HepG2 (cell line): ENCODE data around the gene CTU2. TPM values are rescaled to one million over a fixed set of nuclear protein-coding genes. Genes with fewer than 3 reads are reported as not detected.

Experiments used
- AHR ChIP-seq: IDR thresholded peaks from 2 replicates; pipeline ENCODE4 v1.6.1; 2018; ENCODE audit warnings: missing genetic modification reagents, missing compliant biosample characterization
- GABPB1 ChIP-seq: IDR thresholded peaks from 2 replicates; pipeline ENCODE4 v1.6.1; 2016; ENCODE audit warnings: mild to moderate bottlenecking, missing genetic modification reagents, moderate library complexity, missing compliant biosample characterization
- GATA4 ChIP-seq: sonication (generic); IDR thresholded peaks from 2 replicates; pipeline ENCODE4 v1.6.1; 2016; ENCODE audit warnings: antibody characterized with exemption, low read depth, borderline replicate concordance
- GATAD2A ChIP-seq: IDR thresholded peaks from 2 replicates; pipeline ENCODE4 v1.6.1; 2016
- HNF1A ChIP-seq, 2 experiments: sonication (generic) in 1 of 2; formaldehyde crosslinking in 1 of 2; IDR thresholded peaks; 2 replicates each; pipeline versions ENCODE4 v1.4.0 to v1.6.1; 2016 to 2020; ENCODE audit warnings: borderline replicate concordance in 1 of 2, low read depth in 1 of 2, mild to moderate bottlenecking in 1 of 2, missing genetic modification reagents in 1 of 2
- KDM4B ChIP-seq: sonication (generic); formaldehyde crosslinking; IDR thresholded peaks from 2 replicates; pipeline ENCODE4 v1.4.0; 2020; ENCODE audit warnings: missing genetic modification reagents
- SP2 ChIP-seq: sonication (generic); formaldehyde crosslinking; IDR thresholded peaks from 2 replicates; pipeline ENCODE4 v1.5.1; 2020; ENCODE audit warnings: mild to moderate bottlenecking, missing genetic modification reagents
- ZBTB10 ChIP-seq: sonication (generic); formaldehyde crosslinking; IDR thresholded peaks from 2 replicates; pipeline ENCODE4 v1.4.0; 2020; ENCODE audit warnings: missing genetic modification reagents, borderline replicate concordance
- ZNF234 ChIP-seq: sonication (generic); formaldehyde crosslinking; conservative IDR thresholded peaks from 2 replicates; pipeline ENCODE4 v1.5.1; 2020; ENCODE audit warnings: mild to moderate bottlenecking, missing genetic modification reagents
- ZNF512B ChIP-seq: sonication (generic); formaldehyde crosslinking; IDR thresholded peaks from 2 replicates; pipeline ENCODE4 v1.5.1; 2020; ENCODE audit warnings: missing genetic modification reagents, mild to moderate bottlenecking, borderline replicate concordance
- ZNF609 ChIP-seq: sonication (generic); formaldehyde crosslinking; IDR thresholded peaks from 2 replicates; pipeline ENCODE4 v1.4.0; 2020; ENCODE audit warnings: mild to moderate bottlenecking, missing genetic modification reagents, borderline replicate concordance
- polyA plus RNA-seq, 8 experiments: library from polyadenylated mRNA; depleted of rRNA in 3 of 8; stranded (reverse) in 7 of 8; unstranded in 1 of 8; fragments of >200 nt; fragmentation: Illumina TruSeq in 4 of 8; extraction: Trizol in 4 of 8; gene quantifications; 2 replicates each; pipeline versions ENCODE4 v1.2.1 to v1.2.3, GENCODE V29; 2011 to 2016; ENCODE audit warnings: low read depth in 4 of 8, missing spikeins in 1 of 8, mixed read lengths in 1 of 8; ENCODE audit not compliant: insufficient read depth in 1 of 8
- total RNA-seq, 5 experiments: library from RNA; depleted of rRNA; stranded (reverse); fragments of >200 nt; fragmentation: Illumina TruSeq; extraction: Trizol; gene quantifications; 2 replicates each; pipeline ENCODE4 v1.2.3, GENCODE V29; 2016; ENCODE audit warnings: low read depth in 1 of 5

The CTU2 gene
- total and polyA plus RNA-seq, 2 of the 13 experiments (the other 11 are each of a cell fraction or from before 2014, with no cell fraction given): 13.3 to 21.9 TPM

GRCh38 chr16:88687254-88687576 lies 19.1 kb upstream of the CTU2 start (continued):
- TF ChIP-seq ZNF609 (peak; percentile 54; the same call in 1 of the 2 replicates), ZNF234 (CRISPR knock-in tag) (no peak), GATA4 (no peak), AHR (CRISPR knock-in tag) (no peak), ZNF512B (CRISPR knock-in tag) (0 out of 2 replicates have a peak, but pooled peaks have one; percentile 24), GABPB1 (CRISPR knock-in tag) (0 out of 2 replicates have a peak, but pooled peaks have one; percentile 33), SP2 (no peak), ZBTB10 (CRISPR knock-in tag) (no peak), KDM4B (CRISPR knock-in tag) (0 out of 2 replicates have a peak, but pooled peaks have one; percentile 1), GATAD2A (peak; percentile 41), HNF1A (IDR thresholded peaks at IDR 0.05; ENCODE audit: low read depth) (no peak), HNF1A (CRISPR knock-in tag; IDR thresholded peaks at IDR 0.05; ENCODE audit: borderline replicate concordance) (0 out of 2 replicates have a peak, but pooled peaks have one; percentile 10)
